Spinal cord (tissue), 10 donors: ENCODE data around the gene MSI2. TPM values are rescaled to one million over a fixed set of nuclear protein-coding genes. Genes with fewer than 3 reads are reported as not detected.

ENCODE experiments used
- DNase-seq, 6 donors: peaks; one replicate each; pipeline versions ENCODE4 v3.0.0 to v3.0.0-alpha.2; 2013 to 2015; ENCODE audit warnings: low spot score in 6 of 6, low read depth in 4 of 6
- H3K27ac ChIP-seq: one replicate; pipeline ENCODE4 v1.5.1; 2013; ENCODE audit warnings: low read depth, low read length, control low read depth
- H3K27me3 ChIP-seq: one replicate; pipeline ENCODE4 v1.6.1; 2013; ENCODE audit warnings: low read length; ENCODE audit not compliant: control insufficient read depth, insufficient read depth
- H3K36me3 ChIP-seq: one replicate; pipeline ENCODE4 v1.6.1; 2013; ENCODE audit warnings: low read length; ENCODE audit not compliant: control insufficient read depth, insufficient read depth
- H3K4me1 ChIP-seq: one replicate; pipeline ENCODE4 v1.6.1; 2013; ENCODE audit warnings: low read length; ENCODE audit not compliant: control insufficient read depth, insufficient read depth
- H3K4me3 ChIP-seq: one replicate; pipeline ENCODE4 v1.5.1; 2013; ENCODE audit warnings: low read depth, low read length, control low read depth
- H3K9me3 ChIP-seq: one replicate; pipeline ENCODE4 v1.6.1; 2013; ENCODE audit warnings: low read length; ENCODE audit not compliant: control insufficient read depth, insufficient read depth
- whole genome bisulfite sequencing: methylation state at CpG from one replicate; pipeline ENCODE4 v1.1.5; 2013; ENCODE audit warnings: missing lambda C conversion rate; ENCODE audit not compliant: insufficient coverage; 5-methylcytosine and 5-hydroxymethylcytosine counted together
- polyA plus RNA-seq, 2 donors: library from polyadenylated mRNA; unstranded; fragments of 120-200 nt; gene quantifications; one replicate each; pipeline ENCODE4 v1.2.1, GENCODE V29; 2013; ENCODE audit not compliant: insufficient read length in 2 of 2
- total RNA-seq, 2 donors: library from RNA; depleted of rRNA in 1 of 2; stranded (reverse); fragments of 120-200 nt in 1 of 2; fragments of >200 nt in 1 of 2; gene quantifications; one replicate each; pipeline versions ENCODE4 v1.2.3 to v1.2.4, GENCODE V29; 2013 to 2014
- donor health status: healthy.

MSI2 gene
- total and polyA plus RNA-seq, 4 donors: 92.8 to 167 (median 109) TPM

DNA sequence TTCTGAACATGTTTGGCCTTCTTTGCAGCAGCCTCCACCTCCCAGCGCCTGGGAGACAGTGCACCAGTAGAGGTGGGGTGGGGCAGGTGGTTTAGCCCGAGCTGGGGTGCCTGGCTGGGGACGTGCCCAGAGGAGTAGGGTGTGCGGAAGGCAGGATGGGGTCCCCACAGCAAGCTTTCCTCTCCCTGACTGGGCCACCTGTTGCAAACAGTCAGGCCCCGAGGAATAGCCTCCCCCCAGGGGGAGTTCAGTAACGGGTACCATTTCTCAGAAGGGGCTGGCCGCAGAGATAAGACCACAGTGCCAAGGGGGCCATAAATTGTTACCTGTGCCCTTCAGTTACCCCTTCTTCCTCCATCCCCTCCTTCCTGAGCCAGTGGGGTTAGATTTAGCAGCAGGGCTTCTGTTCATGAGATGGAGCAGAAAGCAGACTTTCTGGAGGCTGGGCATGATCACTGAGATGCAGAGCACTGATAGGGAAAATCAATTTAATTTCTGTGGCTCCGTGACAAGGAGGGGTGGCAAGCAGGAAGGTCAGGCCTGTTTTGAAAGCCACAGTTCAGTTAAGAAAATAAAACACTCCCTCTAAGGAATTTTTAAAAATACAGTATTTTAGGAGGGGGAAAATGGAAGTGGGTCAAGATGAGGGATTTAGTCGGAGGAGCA lies 181.9 kb downstream of the MSI2 start:
- H3K36me3 ChIP-seq: peaks cover 3% of the 10 kb centered on the region
- H3K27me3 ChIP-seq: no peaks in the 10 kb centered on the region
- no peak overlapping the region for H3K4me3 ChIP-seq
- H3K4me1 ChIP-seq: peaks cover 49% of the 10 kb centered on the region
- DNase-seq: no peak
- H3K9me3 ChIP-seq: no peaks in the 10 kb centered on the region
- 71% methylated on average over 5 of the region's 9 CpGs for WGBS
- H3K27ac ChIP-seq: peak overlapping the region; percentile 22

GRCh38 chr17:57439651-57440050 lies 183.3 kb downstream of the MSI2 start:
- peaks cover 64% of the 10 kb centered on the region for H3K4me1 ChIP-seq
- 86% methylated on average over 2 of the region's 5 CpGs for WGBS

GRCh38 chr17:57440522-57441269 lies 184.4 kb downstream of the MSI2 start:
- Histone ChIP-seq H3K27me3 (no peaks in the 10 kb centered on the region), H3K4me3 (no peak overlapping the region), H3K36me3 (peaks cover 3% of the 10 kb centered on the region), H3K4me1 (peaks cover 67% of the 10 kb centered on the region), H3K27ac (peak overlapping the region; percentile 92), H3K9me3 (no peaks in the 10 kb centered on the region)
- peak in 3 of 6 donors; percentile 70 to 89 (median 89) for DNase-seq
- 18% methylated on average over 14 of the region's 15 CpGs for WGBS

More at GRCh38 chr17:57439651-57440050, 183.3 kb downstream of the MSI2 start:
- DNase-seq: no peak
- peaks cover 3% of the 10 kb centered on the region for H3K36me3 ChIP-seq
- no peaks in the 10 kb centered on the region for H3K9me3 ChIP-seq
- no peaks in the 10 kb centered on the region for H3K27me3 ChIP-seq
- H3K27ac ChIP-seq: peak overlapping the region; percentile 92
- no peak overlapping the region for H3K4me3 ChIP-seq

DNA sequence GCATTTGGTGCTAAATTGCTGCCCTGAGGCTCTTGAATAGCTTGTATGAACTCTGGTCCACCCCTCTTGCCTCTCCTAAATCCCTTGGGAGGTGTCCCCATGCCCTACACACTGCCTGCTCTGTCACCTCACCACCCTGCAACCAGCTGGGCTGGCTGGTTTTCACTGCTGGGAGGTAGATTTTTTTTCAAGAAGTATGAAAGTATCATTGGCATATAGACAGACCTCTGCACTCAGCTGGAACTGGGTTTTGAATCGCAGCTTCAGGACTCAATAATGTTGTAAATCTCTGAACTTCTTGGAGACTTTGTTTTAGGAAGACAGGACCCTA lies 184.9 kb downstream of the MSI2 start:
- Histone ChIP-seq H3K27ac (peak overlapping the region; percentile 92), H3K4me1 (peaks cover 71% of the 10 kb centered on the region), H3K9me3 (no peaks in the 10 kb centered on the region), H3K36me3 (peaks cover 3% of the 10 kb centered on the region), H3K27me3 (no peaks in the 10 kb centered on the region), H3K4me3 (no peak overlapping the region)
- WGBS: 20% methylated on average over 1 of the region's 1 CpG
- DNase-seq: no peak

- no peaks in the 10 kb centered on the region for H3K9me3 ChIP-seq
- H3K4me1 ChIP-seq: peaks cover 79% of the 10 kb centered on the region
Measured at GRCh38 chr17:57442401-57442823, 186.1 kb downstream of the MSI2 start.

GRCh38 chr17:57442914-57443571 lies 186.7 kb downstream of the MSI2 start:
- DNase-seq: peak in 1 of 6 donors; percentile 47
- H3K27ac ChIP-seq: peak overlapping the region; percentile 92
- 42% methylated on average over 11 of the region's 16 CpGs for WGBS

More at GRCh38 chr17:57442401-57442823, 186.1 kb downstream of the MSI2 start:
- H3K27me3 ChIP-seq: no peaks in the 10 kb centered on the region
- H3K4me3 ChIP-seq: no peak overlapping the region
- H3K27ac ChIP-seq: peak overlapping the region; percentile 92
- H3K36me3 ChIP-seq: peaks cover 3% of the 10 kb centered on the region
- 44% methylated on average over 4 of the region's 9 CpGs for WGBS
- peak in 1 of 6 donors; percentile 50 for DNase-seq

GRCh38 chr17:57443781-57444180 lies 187.5 kb downstream of the MSI2 start:
- 75% methylated on average over 2 of the region's 5 CpGs for WGBS
- Histone ChIP-seq H3K4me1 (peaks cover 82% of the 10 kb centered on the region), H3K27me3 (no peaks in the 10 kb centered on the region), H3K4me3 (no peak overlapping the region), H3K36me3 (peaks cover 3% of the 10 kb centered on the region), H3K9me3 (no peaks in the 10 kb centered on the region), H3K27ac (peak overlapping the region; percentile 92)
- no peak for DNase-seq

More at GRCh38 chr17:57442914-57443571, 186.7 kb downstream of the MSI2 start:
- H3K27me3 ChIP-seq: no peaks in the 10 kb centered on the region
- H3K4me3 ChIP-seq: no peak overlapping the region
- H3K36me3 ChIP-seq: peaks cover 3% of the 10 kb centered on the region
- peaks cover 82% of the 10 kb centered on the region for H3K4me1 ChIP-seq
- no peaks in the 10 kb centered on the region for H3K9me3 ChIP-seq

DNA sequence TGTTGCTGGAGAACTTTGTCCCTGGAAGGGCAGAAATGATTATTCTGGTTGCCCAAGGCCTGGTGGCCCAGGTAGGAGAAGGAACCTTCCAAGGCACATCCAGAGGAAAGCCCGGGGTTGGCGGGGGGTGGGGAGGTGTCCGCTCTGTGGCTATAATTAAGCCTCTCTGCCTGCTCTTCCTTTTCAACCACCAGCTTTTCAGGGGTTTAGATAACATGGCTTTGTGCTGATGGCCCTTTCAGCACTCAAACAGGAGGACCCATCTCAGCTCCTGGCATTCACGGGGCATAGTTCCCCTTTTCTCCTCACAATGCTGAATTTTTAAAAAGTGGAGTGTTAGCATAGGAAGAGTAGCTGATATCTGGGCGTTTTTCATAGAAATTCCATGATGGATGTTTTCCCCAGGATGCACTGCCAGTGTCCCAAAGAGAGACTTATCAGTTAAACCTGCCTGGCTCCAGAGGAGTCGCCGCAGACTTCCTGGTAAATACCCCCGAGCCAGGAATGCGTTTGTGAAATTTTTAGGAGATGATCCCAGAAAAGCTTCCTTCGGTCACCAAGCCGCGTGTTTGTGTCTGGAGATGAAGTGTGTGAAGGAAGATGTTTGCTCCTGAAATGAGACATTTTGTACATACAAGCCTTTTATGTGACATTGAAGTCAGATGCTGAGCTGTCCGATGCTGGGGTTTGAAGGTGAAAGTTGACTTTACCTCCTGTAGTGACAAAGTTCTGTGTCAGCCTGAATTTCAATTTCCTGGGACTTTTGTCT lies 188.5 kb downstream of the MSI2 start:
- no peaks in the 10 kb centered on the region for H3K27me3 ChIP-seq
- H3K36me3 ChIP-seq: peaks cover 3% of the 10 kb centered on the region
- H3K27ac ChIP-seq: peak overlapping the region; percentile 40
- H3K9me3 ChIP-seq: no peaks in the 10 kb centered on the region
- no peak overlapping the region for H3K4me3 ChIP-seq
- H3K4me1 ChIP-seq: peaks cover 76% of the 10 kb centered on the region
- DNase-seq: no peak
- WGBS: 59% methylated on average over 9 of the region's 13 CpGs

- Histone ChIP-seq H3K4me1 (peaks cover 65% of the 10 kb centered on the region), H3K27me3 (no peaks in the 10 kb centered on the region)
- 68% methylated on average over 14 of the region's 17 CpGs for WGBS
Measured at GRCh38 chr17:57445772-57446472, 189.6 kb downstream of the MSI2 start.

More at GRCh38 chr17:57445772-57446472, 189.6 kb downstream of the MSI2 start:
- peaks cover 3% of the 10 kb centered on the region for H3K36me3 ChIP-seq
- H3K9me3 ChIP-seq: no peaks in the 10 kb centered on the region
- no peak overlapping the region for H3K4me3 ChIP-seq
- peak overlapping the region; percentile 22 for H3K27ac ChIP-seq
- DNase-seq: no peak
